H1 (cell line): ENCODE measurements around the gene FGF10. TPM values are rescaled to one million over a fixed set of nuclear protein-coding genes. Genes with fewer than 3 reads are reported as not detected.

Source experiments
- CTCF ChIA-PET: fragments of 300-600 bp; sonication (Branson Sonifier 250); formaldehyde crosslinking; loops from one replicate; lab custom pipeline; 2021; ENCODE audit not compliant: partially characterized antibody; lab: Charles Lee
- POLR2A ChIA-PET: fragments of 300-600 bp; sonication (Branson Sonifier 250); formaldehyde crosslinking; loops from one replicate; lab custom pipeline; 2021; ENCODE audit warnings: inconsistent platforms; ENCODE audit not compliant: partially characterized antibody; lab: Charles Lee
- DNase-seq, 2 experiments: peaks; one replicate each; pipeline versions ENCODE4 v3.0.0 to v3.0.0-alpha.2; 2010 to 2022; ENCODE audit warnings: low spot score in 2 of 2, low read depth in 1 of 2, mixed read lengths in 1 of 2
- FAIRE-seq: peaks from 2 replicates; lab custom pipeline; 2011; peaks lifted over from hg19 to GRCh38; lab: Jason Lieb, UNC
- H2AFZ ChIP-seq: 2 replicates; pipeline ENCODE4 v1.8.1; 2012; ENCODE audit warnings: low read length, inconsistent platforms
- H2AK5ac ChIP-seq: 2 replicates; pipeline ENCODE4 v1.6.1; 2013; ENCODE audit warnings: low read depth, low read length
- H2BK120ac ChIP-seq: replicated peaks from 2 replicates; pipeline ENCODE3; 2013; ENCODE audit warnings: low read depth, low read length, inconsistent platforms
- H2BK12ac ChIP-seq: 2 replicates; pipeline ENCODE4 v1.6.1; 2013; ENCODE audit warnings: low read depth, low read length
- H2BK15ac ChIP-seq: 2 replicates; pipeline ENCODE4 v1.6.1; 2013; ENCODE audit warnings: low read length
- H2BK20ac ChIP-seq: 2 replicates; pipeline ENCODE4 v1.6.1; 2013; ENCODE audit warnings: low read length
- H2BK5ac ChIP-seq: 2 replicates; pipeline ENCODE4 v1.6.1; 2013; ENCODE audit warnings: low read depth, low read length
- H3K14ac ChIP-seq: 2 replicates; pipeline ENCODE4 v1.6.1; 2013; ENCODE audit warnings: inconsistent platforms; ENCODE audit not compliant: insufficient read length
- H3K18ac ChIP-seq: 2 replicates; pipeline ENCODE4 v1.6.1; 2013; ENCODE audit warnings: low read length; ENCODE audit errors: extremely low read depth
- H3K23ac ChIP-seq: 2 replicates; pipeline ENCODE4 v1.6.1; 2013; ENCODE audit warnings: inconsistent platforms; ENCODE audit not compliant: insufficient read length
- H3K23me2 ChIP-seq: 2 replicates; pipeline ENCODE4 v1.6.1; 2013; ENCODE audit warnings: low read depth, low read length
- H3K27ac ChIP-seq: 2 replicates; pipeline ENCODE4 v1.6.1; 2011; ENCODE audit warnings: low read depth, low read length, inconsistent platforms
- H3K27me3 ChIP-seq, 4 experiments: replicated peaks in 1 of 4; 1 replicate in 1 of 4; 2 replicates in 3 of 4; pipeline versions ENCODE4 v1.6.1 to v1.8.1; 2011 to 2013; ENCODE audit warnings: low read length in 3 of 4, mild to moderate bottlenecking in 3 of 4, inconsistent platforms in 2 of 4, mixed read lengths in 2 of 4, moderate library complexity in 1 of 4; ENCODE audit not compliant: control insufficient read depth in 3 of 4, insufficient read depth in 3 of 4; ENCODE audit errors: extremely low read depth in 1 of 4
- H3K36me3 ChIP-seq, 4 experiments: 2 replicates each; pipeline versions ENCODE4 v1.6.1 to v1.8.1; 2011 to 2013; ENCODE audit warnings: mild to moderate bottlenecking in 4 of 4, low read length in 3 of 4, moderate library complexity in 2 of 4, control low read depth in 1 of 4, inconsistent platforms in 1 of 4; ENCODE audit not compliant: insufficient read depth in 4 of 4, control insufficient read depth in 2 of 4
- H3K4ac ChIP-seq: replicated peaks from 2 replicates; pipeline ENCODE3; 2013; ENCODE audit warnings: low read length, low read depth, mixed read lengths, inconsistent platforms; ENCODE audit not compliant: insufficient read length
- H3K4me1 ChIP-seq, 4 experiments: replicated peaks in 1 of 4; 1 replicate in 1 of 4; 2 replicates in 3 of 4; pipeline versions ENCODE4 v1.6.1 to v1.8.1; 2011 to 2013; ENCODE audit warnings: low read length in 3 of 4, inconsistent platforms in 2 of 4, mixed read lengths in 1 of 4; ENCODE audit not compliant: insufficient read depth in 4 of 4, control insufficient read depth in 3 of 4
- H3K4me2 ChIP-seq, 2 experiments: 2 replicates each; pipeline versions ENCODE4 v1.6.1 to v1.8.1; 2011 to 2013; ENCODE audit warnings: low read depth in 2 of 2, low read length in 2 of 2, control low read depth in 1 of 2, inconsistent platforms in 1 of 2, mild to moderate bottlenecking in 1 of 2; ENCODE audit not compliant: insufficient read depth in 1 of 2
- H3K4me3 ChIP-seq, 4 experiments: fragments of 200-600, 300-600 bp in 1 of 4; sonication (generic), shearing (Covaris generic), sonication (Bioruptor Twin) in 1 of 4; 2 replicates each; pipeline versions ENCODE4 v1.5.1 to v1.8.1; 2011 to 2016; ENCODE audit warnings: low read length in 4 of 4, low read depth in 3 of 4, control low read depth in 2 of 4, inconsistent platforms in 2 of 4, mild to moderate bottlenecking in 2 of 4, mixed read lengths in 1 of 4, moderate library complexity in 1 of 4; ENCODE audit not compliant: insufficient read depth in 2 of 4; ENCODE audit errors: extremely low read depth in 1 of 4
- H3K56ac ChIP-seq: replicated peaks from 2 replicates; pipeline ENCODE3; 2013; ENCODE audit warnings: low read depth, mild to moderate bottlenecking, mixed read lengths, low read length, inconsistent platforms; ENCODE audit not compliant: insufficient read length
- H3K79me1 ChIP-seq: 2 replicates; pipeline ENCODE4 v1.6.1; 2013; ENCODE audit warnings: low read depth, low read length, control low read depth
- H3K79me2 ChIP-seq, 2 experiments: 2 replicates each; pipeline versions ENCODE4 v1.6.1 to v1.8.1; 2012 to 2013; ENCODE audit warnings: low read length in 2 of 2, mild to moderate bottlenecking in 2 of 2, inconsistent platforms in 1 of 2; ENCODE audit not compliant: insufficient read depth in 2 of 2, control insufficient read depth in 1 of 2
- H3K9ac ChIP-seq, 4 experiments: replicated peaks in 1 of 4; 1 replicate in 1 of 4; 2 replicates in 3 of 4; pipeline versions ENCODE4 v1.6.1 to v1.8.1; 2011 to 2013; ENCODE audit warnings: low read depth in 3 of 4, low read length in 3 of 4, control low read depth in 2 of 4, mild to moderate bottlenecking in 2 of 4, moderate library complexity in 2 of 4, inconsistent platforms in 1 of 4; ENCODE audit errors: extremely low read depth in 1 of 4
- H3K9me3 ChIP-seq, 2 experiments: 2 replicates each; pipeline versions ENCODE4 v1.6.1 to v1.8.1; 2012 to 2013; ENCODE audit warnings: mild to moderate bottlenecking in 2 of 2, moderate library complexity in 2 of 2, control low read depth in 1 of 2, inconsistent platforms in 1 of 2, low read depth in 1 of 2, low read length in 1 of 2, mixed read lengths in 1 of 2; ENCODE audit not compliant: insufficient read depth in 2 of 2
- H4K20me1 ChIP-seq, 2 experiments: replicated peaks in 1 of 2; 2 replicates each; pipeline versions ENCODE3 to v1.8.1; 2011 to 2013; ENCODE audit warnings: inconsistent platforms in 2 of 2, low read length in 2 of 2, mild to moderate bottlenecking in 1 of 2; ENCODE audit not compliant: insufficient read depth in 2 of 2, control insufficient read depth in 1 of 2
- H4K5ac ChIP-seq: 2 replicates; pipeline ENCODE4 v1.6.1; 2013; ENCODE audit warnings: low read length, low read depth, mixed read lengths, inconsistent platforms; ENCODE audit not compliant: insufficient read length
- H4K8ac ChIP-seq: 2 replicates; pipeline ENCODE4 v1.8.0; 2013; ENCODE audit warnings: mild to moderate bottlenecking, moderate library complexity, low read length, inconsistent platforms; ENCODE audit not compliant: insufficient read depth; ENCODE audit errors: extremely low read depth
- H4K91ac ChIP-seq: replicated peaks from 2 replicates; pipeline ENCODE3; 2013; ENCODE audit warnings: low read length, mixed read lengths, inconsistent platforms; ENCODE audit not compliant: insufficient read length
- CBX5 ChIP-seq: fragments of 300-800, 300-1000 bp; sonication (generic); IDR thresholded peaks from 2 replicates; pipeline ENCODE4 v1.7.1; 2016; ENCODE audit warnings: antibody characterized with exemption, low read length, low read depth
- GABPA ChIP-seq: IDR thresholded peaks from 2 replicates; pipeline ENCODE4 v1.6.1; 2011; ENCODE audit warnings: mild to moderate bottlenecking, low read length, moderate library complexity, borderline replicate concordance; ENCODE audit not compliant: insufficient read depth
- GTF2F1 ChIP-seq: IDR thresholded peaks from 2 replicates; pipeline ENCODE4 v1.6.1; 2012; ENCODE audit warnings: low read depth, low read length, improper control_type of control experiment, borderline replicate concordance
- SIX5 ChIP-seq: IDR thresholded peaks from 2 replicates; pipeline ENCODE4 v1.6.1; 2011; ENCODE audit warnings: mild to moderate bottlenecking, low read depth, low read length
- polyA plus RNA-seq, 7 experiments: library from polyadenylated mRNA; depleted of rRNA in 3 of 7; stranded (reverse) in 5 of 7; unstranded in 2 of 7; fragments of >200 nt in 5 of 7; fragments of 200-250 nt in 2 of 7; gene quantifications; 1 replicate in 5 of 7; 2 replicates in 1 of 7; 4 replicates in 1 of 7; pipeline versions ENCODE4 v1.2.1 to v1.2.3, GENCODE V29; 2011 to 2013; ENCODE audit warnings: missing spikeins in 2 of 7, mixed read lengths in 2 of 7
- total RNA-seq: library from RNA; stranded (reverse); fragmentation: NEBNext Ultra II Directional; extraction: Animal tissue kit (Norgen Biotek cat#: 25700); gene quantifications from 2 replicates; pipeline ENCODE4 v1.2.1, GENCODE V29; 2021

FGF10 gene
- total and polyA plus RNA-seq, 2 of the 8 experiments (the other 6 are each of a cell fraction or from before 2014, with no cell fraction given), result 0.06 to 0.54 TPM

GRCh38 chr5:44267909-44268308 is 121.3 kb downstream of the FGF10 start:
- Histone ChIP-seq H3K27me3 (no peaks in the 10 kb centered on the region), H4K20me1 (no peaks in the 10 kb centered on the region), H3K23me2 (no peaks in the 10 kb centered on the region), H3K79me2 (no peaks in the 10 kb centered on the region), H2AFZ (no peak overlapping the region), H3K4me3 (no peak overlapping the region), H2BK12ac (no peak overlapping the region), H2AK5ac (no peak overlapping the region), H2BK5ac (no peak overlapping the region), H3K4me1 (no peaks in the 10 kb centered on the region), H3K9ac (no peak overlapping the region), H3K36me3 (no peaks in the 10 kb centered on the region), H2BK20ac (no peak overlapping the region), H4K91ac (no peak overlapping the region), H3K27ac (no peak overlapping the region), H2BK120ac (no peak overlapping the region), H3K14ac (no peak overlapping the region), H3K4ac (no peak overlapping the region), H3K9me3 (no peaks in the 10 kb centered on the region), H3K23ac (no peak overlapping the region), H3K4me2 (no peak overlapping the region), H3K79me1 (no peaks in the 10 kb centered on the region), H2BK15ac (no peak overlapping the region), H4K5ac (no peak overlapping the region), H4K8ac (no peak overlapping the region), H3K56ac (no peak overlapping the region), H3K18ac (no peak overlapping the region)
- no peak for FAIRE-seq
- ChIA-PET POLR2A (no interaction called here), CTCF (no interaction called here)
- DNase-seq, result no peak
- TF ChIP-seq GABPA (no peak), CBX5 (no peak), GTF2F1 (no peak), SIX5 (no peak)
